Panc1 (cell line): ENCODE data around the gene NRDC. TPM values are rescaled to one million over a fixed set of nuclear protein-coding genes. Genes with fewer than 3 reads are reported as not detected.

Experiments used
- ATAC-seq: fragments of 200-7000 bp; cut with Tn5 transposase; 2 replicates; pipeline ENCODE4 v1.9.1; 2020; ENCODE audit warnings: mild to moderate bottlenecking, moderate library complexity
- BruUV-seq: library from RNA; stranded (reverse); fragments of 400-500 nt; replicated peaks from 2 replicates; lab custom pipeline; 2021; lab: Mats Ljungman, UMichigan
- CTCF ChIA-PET: fragments of 300-600 bp; sonication (Branson Sonifier 250); formaldehyde crosslinking; loops from one replicate; lab custom pipeline; 2022; ENCODE audit warnings: antibody characterized with exemption; lab: Charles Lee
- POLR2A ChIA-PET: fragments of 300-600 bp; sonication (Branson Sonifier 250); formaldehyde crosslinking; loops from one replicate; lab custom pipeline; 2022; ENCODE audit warnings: antibody characterized with exemption; lab: Charles Lee
- DNase-seq: peaks from one replicate; pipeline ENCODE4 v3.0.0-alpha.2; 2010; ENCODE audit warnings: low read depth, low spot score
- H3K27ac ChIP-seq: 2 replicates; pipeline ENCODE4 v1.5.1; 2011; ENCODE audit warnings: mild to moderate bottlenecking, low read length, inconsistent platforms
- H3K27me3 ChIP-seq: fragments of 200-500 bp; sonication (Bioruptor generic); 2 replicates; pipeline ENCODE4 v1.6.0; 2014; ENCODE audit warnings: low read length, inconsistent platforms; ENCODE audit not compliant: control insufficient read depth, insufficient read depth
- H3K36me3 ChIP-seq: fragments of 200-500 bp; sonication (Bioruptor generic); 2 replicates; pipeline ENCODE4 v1.5.1; 2014; ENCODE audit warnings: inconsistent platforms, mild to moderate bottlenecking, low read length, moderate library complexity; ENCODE audit not compliant: control insufficient read depth, insufficient read depth
- H3K4me1 ChIP-seq: 2 replicates; pipeline ENCODE4 v1.5.1; 2011; ENCODE audit warnings: inconsistent platforms, mild to moderate bottlenecking, low read length, moderate library complexity; ENCODE audit not compliant: control insufficient read depth, insufficient read depth
- H3K4me3 ChIP-seq, 2 experiments: 2 replicates each; pipeline ENCODE4 v1.5.1; 2011 to 2012; ENCODE audit warnings: low read depth in 2 of 2, low read length in 2 of 2, mild to moderate bottlenecking in 2 of 2, inconsistent platforms in 1 of 2, moderate library complexity in 1 of 2
- H3K9me3 ChIP-seq: fragments of 200-500 bp; sonication (Bioruptor generic); 2 replicates; pipeline ENCODE4 v1.5.1; 2014; ENCODE audit warnings: low read depth, mild to moderate bottlenecking, inconsistent platforms, low read length, moderate library complexity; ENCODE audit not compliant: control insufficient read depth, insufficient read depth
- POLR2AphosphoS5 ChIP-seq: IDR thresholded peaks from 2 replicates; pipeline ENCODE4 v1.6.1; 2012; ENCODE audit warnings: mild to moderate bottlenecking, low read depth, low read length, moderate library complexity
- SIN3A ChIP-seq: IDR thresholded peaks from 2 replicates; pipeline ENCODE4 v1.6.1; 2012; ENCODE audit warnings: low read depth, mild to moderate bottlenecking, low read length, moderate library complexity, borderline replicate concordance; ENCODE audit not compliant: insufficient read depth
- TCF7L2 ChIP-seq: IDR thresholded peaks from 2 replicates; pipeline ENCODE4 v1.6.1; 2011; ENCODE audit warnings: mild to moderate bottlenecking, low read depth, low read length, inconsistent platforms
- in situ Hi-C: cut with HindIII; loops from 2 replicates; pipeline ENCODE4 v1.10.0; 2016; ENCODE audit warnings: low sequenced_read_pairs, low pct_unique_long_range_greater_than_20kb
- intact Hi-C: fragments of 100-400 bp; cut with micrococcal nuclease; formaldehyde crosslinking; loops from one replicate; pipeline ENCODE4 v1.10.0; 2022; ENCODE audit not compliant: unreplicated experiment
- total RNA-seq: library from RNA; stranded (reverse); gene quantifications from one replicate; pipeline ENCODE4 v1.2.1, GENCODE V29; 2021; ENCODE audit not compliant: unreplicated experiment
- TF ChIP-seq, protein P1 (sequence below): fragments of 450-650 bp; IDR thresholded peaks from 2 replicates; pipeline ENCODE4 v1.5.1; 2017; ENCODE audit warnings: mild to moderate bottlenecking
- TF ChIP-seq, protein P2 (sequence below), 2 experiments: IDR thresholded peaks; 2 replicates each; pipeline ENCODE4 v1.6.1; 2011 to 2012; ENCODE audit warnings: low read depth in 2 of 2, control low read depth in 1 of 2, low read length in 1 of 2, mild to moderate bottlenecking in 1 of 2, moderate library complexity in 1 of 2; ENCODE audit not compliant: insufficient read depth in 1 of 2

The NRDC gene
- total RNA-seq, 1 experiment from 2014 or later, result 180 TPM

DNA sequence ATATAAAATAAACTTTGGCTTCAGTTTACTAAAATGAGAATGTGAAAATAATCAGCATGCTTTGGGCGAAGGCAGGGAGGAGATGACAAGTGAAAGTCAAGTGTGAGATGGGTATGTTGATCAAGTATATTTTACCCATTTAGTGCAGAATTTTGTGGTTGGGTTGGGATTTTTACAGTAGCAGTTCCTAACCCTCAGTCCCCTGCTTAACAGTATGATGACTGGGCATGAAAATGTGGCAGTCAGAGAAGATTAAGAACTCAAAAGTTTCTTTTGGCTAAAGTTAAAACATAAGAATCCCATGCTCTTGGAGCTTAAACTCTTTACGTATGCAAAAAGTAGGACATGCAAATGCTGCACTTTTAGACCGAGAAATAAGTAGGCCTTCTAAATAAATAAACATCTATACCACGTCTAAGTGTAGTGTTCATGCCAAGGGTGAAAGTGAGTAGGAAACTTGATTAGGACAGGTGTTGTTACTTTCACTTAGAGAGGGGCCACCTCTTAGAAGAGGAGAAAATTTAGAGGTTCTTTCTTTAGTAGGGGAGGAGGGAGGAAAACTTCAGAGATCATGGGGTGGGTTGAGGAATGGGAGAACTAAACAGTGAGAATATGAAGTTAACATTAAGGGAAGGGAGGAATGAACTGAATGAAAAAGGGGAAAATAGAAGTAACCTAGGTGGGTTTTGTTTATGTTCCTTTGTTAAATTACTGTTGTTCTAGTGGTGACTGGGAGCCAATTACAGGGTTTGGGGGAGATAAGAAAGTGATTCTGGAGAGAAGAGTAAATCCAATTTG is 133.8 kb downstream of the NRDC start:
- ChIA-PET CTCF (no interaction called here), POLR2A (no interaction called here)
- ATAC-seq (no peak), DNase-seq (no peak)
- no peaks in the 10 kb centered on the region for H3K9me3 ChIP-seq
- intact Hi-C loops (no loop called here), in situ Hi-C loops (no loop called here)
- TF ChIP-seq POLR2AphosphoS5 (no peak), TCF7L2 (no peak), SIN3A (no peak)
- TF ChIP-seq, protein P1, sequence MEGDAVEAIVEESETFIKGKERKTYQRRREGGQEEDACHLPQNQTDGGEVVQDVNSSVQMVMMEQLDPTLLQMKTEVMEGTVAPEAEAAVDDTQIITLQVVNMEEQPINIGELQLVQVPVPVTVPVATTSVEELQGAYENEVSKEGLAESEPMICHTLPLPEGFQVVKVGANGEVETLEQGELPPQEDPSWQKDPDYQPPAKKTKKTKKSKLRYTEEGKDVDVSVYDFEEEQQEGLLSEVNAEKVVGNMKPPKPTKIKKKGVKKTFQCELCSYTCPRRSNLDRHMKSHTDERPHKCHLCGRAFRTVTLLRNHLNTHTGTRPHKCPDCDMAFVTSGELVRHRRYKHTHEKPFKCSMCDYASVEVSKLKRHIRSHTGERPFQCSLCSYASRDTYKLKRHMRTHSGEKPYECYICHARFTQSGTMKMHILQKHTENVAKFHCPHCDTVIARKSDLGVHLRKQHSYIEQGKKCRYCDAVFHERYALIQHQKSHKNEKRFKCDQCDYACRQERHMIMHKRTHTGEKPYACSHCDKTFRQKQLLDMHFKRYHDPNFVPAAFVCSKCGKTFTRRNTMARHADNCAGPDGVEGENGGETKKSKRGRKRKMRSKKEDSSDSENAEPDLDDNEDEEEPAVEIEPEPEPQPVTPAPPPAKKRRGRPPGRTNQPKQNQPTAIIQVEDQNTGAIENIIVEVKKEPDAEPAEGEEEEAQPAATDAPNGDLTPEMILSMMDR, result no peak
- TF ChIP-seq, protein P2, sequence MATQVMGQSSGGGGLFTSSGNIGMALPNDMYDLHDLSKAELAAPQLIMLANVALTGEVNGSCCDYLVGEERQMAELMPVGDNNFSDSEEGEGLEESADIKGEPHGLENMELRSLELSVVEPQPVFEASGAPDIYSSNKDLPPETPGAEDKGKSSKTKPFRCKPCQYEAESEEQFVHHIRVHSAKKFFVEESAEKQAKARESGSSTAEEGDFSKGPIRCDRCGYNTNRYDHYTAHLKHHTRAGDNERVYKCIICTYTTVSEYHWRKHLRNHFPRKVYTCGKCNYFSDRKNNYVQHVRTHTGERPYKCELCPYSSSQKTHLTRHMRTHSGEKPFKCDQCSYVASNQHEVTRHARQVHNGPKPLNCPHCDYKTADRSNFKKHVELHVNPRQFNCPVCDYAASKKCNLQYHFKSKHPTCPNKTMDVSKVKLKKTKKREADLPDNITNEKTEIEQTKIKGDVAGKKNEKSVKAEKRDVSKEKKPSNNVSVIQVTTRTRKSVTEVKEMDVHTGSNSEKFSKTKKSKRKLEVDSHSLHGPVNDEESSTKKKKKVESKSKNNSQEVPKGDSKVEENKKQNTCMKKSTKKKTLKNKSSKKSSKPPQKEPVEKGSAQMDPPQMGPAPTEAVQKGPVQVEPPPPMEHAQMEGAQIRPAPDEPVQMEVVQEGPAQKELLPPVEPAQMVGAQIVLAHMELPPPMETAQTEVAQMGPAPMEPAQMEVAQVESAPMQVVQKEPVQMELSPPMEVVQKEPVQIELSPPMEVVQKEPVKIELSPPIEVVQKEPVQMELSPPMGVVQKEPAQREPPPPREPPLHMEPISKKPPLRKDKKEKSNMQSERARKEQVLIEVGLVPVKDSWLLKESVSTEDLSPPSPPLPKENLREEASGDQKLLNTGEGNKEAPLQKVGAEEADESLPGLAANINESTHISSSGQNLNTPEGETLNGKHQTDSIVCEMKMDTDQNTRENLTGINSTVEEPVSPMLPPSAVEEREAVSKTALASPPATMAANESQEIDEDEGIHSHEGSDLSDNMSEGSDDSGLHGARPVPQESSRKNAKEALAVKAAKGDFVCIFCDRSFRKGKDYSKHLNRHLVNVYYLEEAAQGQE (IDR thresholded peaks at IDR 0.05; ENCODE audit: insufficient read depth in 1 of 2, low read depth in 2 of 2, low read length in 1 of 2), result no peak
- H3K27ac ChIP-seq, result no peak overlapping the region
- no peak overlapping the region for H3K4me3 ChIP-seq
- no peaks in the 10 kb centered on the region; the same call in 1 of the 2 replicates for H3K36me3 ChIP-seq
- H3K4me1 ChIP-seq, result no peaks in the 10 kb centered on the region
- BruUV-seq, result no TSS peak
- no peaks in the 10 kb centered on the region for H3K27me3 ChIP-seq

DNA sequence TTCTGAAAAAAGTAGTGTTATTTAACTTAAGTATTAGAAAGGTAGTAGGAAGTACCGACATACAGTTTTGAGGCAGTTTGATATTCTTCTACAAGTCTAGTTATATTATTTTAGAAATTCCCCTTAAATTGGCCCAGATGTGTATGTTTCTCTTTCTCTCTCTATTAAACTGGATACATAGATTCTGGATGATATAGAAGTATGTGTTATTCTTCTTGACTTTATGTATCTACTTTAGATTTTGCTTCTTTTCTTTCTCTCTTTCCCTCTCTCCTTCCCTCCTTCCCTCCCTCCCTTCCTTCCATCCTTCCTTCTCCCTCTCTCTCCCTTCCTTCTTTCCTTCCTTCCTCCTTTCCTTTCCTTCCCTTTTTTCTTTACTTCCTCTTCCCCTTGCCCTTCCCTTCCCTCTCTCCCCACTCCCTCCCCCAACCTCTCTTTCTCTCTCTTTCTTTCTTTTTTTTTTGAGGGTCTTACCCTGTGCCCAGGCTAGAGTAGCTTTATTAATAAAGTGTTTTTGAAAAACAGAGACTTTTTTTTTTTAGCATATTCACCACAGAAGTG is 137.3 kb downstream of the NRDC start:
- Histone ChIP-seq H3K27ac (no peak overlapping the region), H3K4me1 (peaks cover 16% of the 10 kb centered on the region; the same call in 1 of the 2 replicates), H3K9me3 (no peaks in the 10 kb centered on the region), H3K36me3 (no peaks in the 10 kb centered on the region), H3K27me3 (no peaks in the 10 kb centered on the region), H3K4me3 (no peak overlapping the region)
- no peak for DNase-seq
- no TSS peak for BruUV-seq
- CTCF ChIA-PET, result no interaction called here
- TF ChIP-seq, protein P1, result no peak
- TF ChIP-seq POLR2AphosphoS5, result no peak
- no peak for TF ChIP-seq SIN3A
- TF ChIP-seq TCF7L2, result no peak
- TF ChIP-seq, protein P2 (IDR thresholded peaks at IDR 0.05; ENCODE audit: insufficient read depth in 1 of 2, low read depth in 2 of 2, low read length in 1 of 2), result no peak
- POLR2A ChIA-PET, result interaction anchor here (0.6 kb wide), 2 partner anchors 83 to 435 kb away, joined by 3 to 5 read pairs; no protein-coding TSS in a partner anchor
- in situ Hi-C loops (no loop called here), intact Hi-C loops (no loop called here)
- ATAC-seq, result no peak
